Lung (tissue), 12 donors: Measurements from ENCODE around the gene ROBO1. TPM values are rescaled to one million over a fixed set of nuclear protein-coding genes. Genes with fewer than 3 reads are reported as not detected.

Experiments used
- ATAC-seq: fragments of 200-7000 bp; cut with Tn5 transposase; one replicate; pipeline ENCODE4 v1.9.1; 2020; ENCODE audit warnings: moderate number of reproducible peaks; ENCODE audit not compliant: insufficient read depth, low FRiP score
- DNase-seq, 3 donors: peaks; one replicate each; pipeline ENCODE4 v3.0.0-alpha.2; 2013 to 2017
- H3K27ac ChIP-seq, 2 donors: one replicate each; pipeline ENCODE4 v1.5.1; 2013; ENCODE audit warnings: mild to moderate bottlenecking in 2 of 2, moderate library complexity in 2 of 2, control low read depth in 1 of 2, inconsistent platforms in 1 of 2, low read depth in 1 of 2, low read length in 1 of 2
- H3K27me3 ChIP-seq, 3 donors: one replicate each; pipeline ENCODE4 v1.5.1; 2013; ENCODE audit warnings: low read length in 2 of 3; ENCODE audit not compliant: control insufficient read depth in 3 of 3, insufficient read depth in 3 of 3
- H3K36me3 ChIP-seq, 4 donors: one replicate each; pipeline ENCODE4 v1.5.1; 2013; ENCODE audit warnings: low read length in 4 of 4, mild to moderate bottlenecking in 1 of 4, moderate library complexity in 1 of 4; ENCODE audit not compliant: control insufficient read depth in 4 of 4, insufficient read depth in 4 of 4
- H3K4me1 ChIP-seq, 5 donors: one replicate each; pipeline ENCODE4 v1.5.1; 2013; ENCODE audit warnings: low read length in 5 of 5, mild to moderate bottlenecking in 2 of 5, moderate library complexity in 1 of 5; ENCODE audit not compliant: control insufficient read depth in 5 of 5, insufficient read depth in 5 of 5
- H3K4me3 ChIP-seq: one replicate; pipeline ENCODE4 v1.5.1; 2013; ENCODE audit warnings: mild to moderate bottlenecking, control low read depth, moderate library complexity
- H3K9ac ChIP-seq, 2 donors: one replicate each; pipeline ENCODE4 v1.5.1; 2013; ENCODE audit warnings: low read length in 2 of 2, control low read depth in 1 of 2; ENCODE audit not compliant: insufficient read depth in 1 of 2
- H3K9me3 ChIP-seq, 4 donors: one replicate each; pipeline ENCODE4 v1.5.1; 2013; ENCODE audit warnings: low read length in 3 of 4, mild to moderate bottlenecking in 1 of 4, moderate library complexity in 1 of 4; ENCODE audit not compliant: control insufficient read depth in 4 of 4, insufficient read depth in 3 of 4
- WGBS, 2 donors: extraction: QIAGEN DNeasy Blood & Tissue Kit; methylation state at CpG; one replicate each; pipeline ENCODE4 v1.1.7; 2013; 5-methylcytosine and 5-hydroxymethylcytosine counted together
- polyA plus RNA-seq, 2 donors: library from polyadenylated mRNA; stranded (reverse); fragments of 200-250 nt; gene quantifications; one replicate each; pipeline ENCODE4 v1.2.1, GENCODE V29; 2013
- total RNA-seq, 2 donors: library from RNA; depleted of rRNA in 1 of 2; stranded (reverse); fragments of >200 nt in 1 of 2; gene quantifications; one replicate each; pipeline ENCODE4 v1.2.1, GENCODE V29; 2014 to 2021
- TF ChIP-seq, protein P1 (sequence below): IDR thresholded peaks from 2 replicates; pipeline ENCODE4 v1.5.1; 2012; ENCODE audit warnings: mild to moderate bottlenecking; ENCODE audit errors: control extremely low read depth, extremely low read depth
- donor health status: control.
- donor health status: control.
- donor health status: Bipolar disorder and iron deficiency.
- donor health status: healthy.
- donor health status: DM: yes; HTN: yes; CAD: no.

Gene ROBO1
- total and polyA plus RNA-seq, 4 donors, result 2.6 to 72.6 (median 15.7) TPM

DNA sequence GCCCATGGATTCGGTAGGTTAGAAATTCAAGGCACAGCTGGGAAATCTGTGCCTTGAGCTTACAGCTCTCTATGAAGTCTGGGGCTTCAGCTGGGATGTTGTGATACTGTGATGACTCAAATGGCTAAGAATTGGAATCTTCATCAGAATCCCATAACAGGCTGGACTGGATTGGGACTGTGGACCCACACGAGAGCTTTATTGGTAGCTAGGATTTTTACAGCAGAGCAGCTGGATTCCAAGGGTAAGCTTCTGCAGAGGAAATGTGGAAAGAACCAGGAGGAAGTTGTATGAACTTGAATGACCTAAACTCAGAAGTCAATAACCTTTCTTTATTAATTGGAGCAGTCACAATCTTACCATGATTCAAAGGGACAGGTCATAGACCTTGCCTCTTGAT lies 1187.1 kb downstream of the ROBO1 start:
- Histone ChIP-seq H3K9me3 (no peaks in the 10 kb centered on the region), H3K36me3 (no peaks in the 10 kb centered on the region), H3K4me3 (no peak overlapping the region), H3K4me1 (no peaks in the 10 kb centered on the region), H3K27me3 (no peaks in the 10 kb centered on the region), H3K27ac (no peak overlapping the region), H3K9ac (no peak overlapping the region)
- ATAC-seq (no peak), DNase-seq (no peak)
- WGBS, 2 donors, result 75 to 77% methylated on average over 2 of the region's 2 CpGs
- TF ChIP-seq, protein P1, sequence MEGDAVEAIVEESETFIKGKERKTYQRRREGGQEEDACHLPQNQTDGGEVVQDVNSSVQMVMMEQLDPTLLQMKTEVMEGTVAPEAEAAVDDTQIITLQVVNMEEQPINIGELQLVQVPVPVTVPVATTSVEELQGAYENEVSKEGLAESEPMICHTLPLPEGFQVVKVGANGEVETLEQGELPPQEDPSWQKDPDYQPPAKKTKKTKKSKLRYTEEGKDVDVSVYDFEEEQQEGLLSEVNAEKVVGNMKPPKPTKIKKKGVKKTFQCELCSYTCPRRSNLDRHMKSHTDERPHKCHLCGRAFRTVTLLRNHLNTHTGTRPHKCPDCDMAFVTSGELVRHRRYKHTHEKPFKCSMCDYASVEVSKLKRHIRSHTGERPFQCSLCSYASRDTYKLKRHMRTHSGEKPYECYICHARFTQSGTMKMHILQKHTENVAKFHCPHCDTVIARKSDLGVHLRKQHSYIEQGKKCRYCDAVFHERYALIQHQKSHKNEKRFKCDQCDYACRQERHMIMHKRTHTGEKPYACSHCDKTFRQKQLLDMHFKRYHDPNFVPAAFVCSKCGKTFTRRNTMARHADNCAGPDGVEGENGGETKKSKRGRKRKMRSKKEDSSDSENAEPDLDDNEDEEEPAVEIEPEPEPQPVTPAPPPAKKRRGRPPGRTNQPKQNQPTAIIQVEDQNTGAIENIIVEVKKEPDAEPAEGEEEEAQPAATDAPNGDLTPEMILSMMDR, result no peak

DNA sequence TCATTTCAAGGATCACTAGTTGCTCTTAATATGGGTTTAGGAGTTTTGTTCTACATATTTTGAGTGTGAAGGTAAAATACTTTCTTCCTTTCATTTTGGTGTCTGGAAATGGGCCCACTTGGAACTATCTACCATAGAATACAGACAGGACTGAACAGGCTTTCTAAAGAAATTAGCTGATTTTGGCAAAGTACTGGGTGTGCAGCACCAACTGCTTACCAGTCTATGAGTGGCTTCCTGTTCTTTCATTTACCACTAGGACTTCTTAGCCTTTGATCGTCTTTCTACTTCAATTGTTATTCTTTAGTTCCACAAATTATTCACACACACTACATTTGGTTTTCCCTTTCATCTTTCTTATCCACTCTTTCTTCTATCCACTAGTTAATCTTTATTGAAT lies 1196.3 kb downstream of the ROBO1 start:
- Histone ChIP-seq H3K4me3 (no peak overlapping the region), H3K4me1 (no peaks in the 10 kb centered on the region), H3K27me3 (no peaks in the 10 kb centered on the region), H3K36me3 (no peaks in the 10 kb centered on the region), H3K9me3 (no peaks in the 10 kb centered on the region), H3K9ac (no peak overlapping the region), H3K27ac (no peak overlapping the region)
- TF ChIP-seq, protein P1, result no peak
- no peak for ATAC-seq
- DNase-seq, result no peak
- 78 to 84% methylated on average over 1 of the region's 1 CpG for WGBS, 2 donors

DNA sequence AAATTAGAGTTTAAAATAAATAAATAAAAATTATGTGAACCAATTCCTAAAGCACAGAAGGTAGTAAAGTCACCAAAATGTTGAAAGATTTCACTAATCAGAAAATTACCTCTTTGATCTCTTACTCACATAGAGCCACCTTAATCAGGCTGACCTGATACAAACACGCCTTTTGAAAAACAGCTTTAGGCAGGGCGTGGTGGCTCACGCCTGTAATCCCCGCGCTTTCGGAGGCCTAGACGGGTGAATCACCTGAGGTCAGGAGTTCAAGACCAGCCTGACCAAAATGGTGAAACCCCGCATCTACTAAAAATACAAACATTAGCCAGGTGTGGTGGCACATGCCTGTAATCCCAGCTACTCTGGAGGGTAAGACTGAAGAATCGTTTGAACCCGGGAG lies 1197.3 kb downstream of the ROBO1 start:
- no peak overlapping the region for H3K4me3 ChIP-seq
- H3K36me3 ChIP-seq, result no peaks in the 10 kb centered on the region
- WGBS, 2 donors, result 92 to 95% methylated on average over 10 of the region's 10 CpGs
- H3K27ac ChIP-seq, result no peak overlapping the region
- no peaks in the 10 kb centered on the region for H3K27me3 ChIP-seq
- no peak overlapping the region for H3K9ac ChIP-seq
- DNase-seq, result no peak
- H3K9me3 ChIP-seq, result no peaks in the 10 kb centered on the region
- no peak for ATAC-seq
- TF ChIP-seq, protein P1, result no peak
- no peaks in the 10 kb centered on the region for H3K4me1 ChIP-seq

DNA sequence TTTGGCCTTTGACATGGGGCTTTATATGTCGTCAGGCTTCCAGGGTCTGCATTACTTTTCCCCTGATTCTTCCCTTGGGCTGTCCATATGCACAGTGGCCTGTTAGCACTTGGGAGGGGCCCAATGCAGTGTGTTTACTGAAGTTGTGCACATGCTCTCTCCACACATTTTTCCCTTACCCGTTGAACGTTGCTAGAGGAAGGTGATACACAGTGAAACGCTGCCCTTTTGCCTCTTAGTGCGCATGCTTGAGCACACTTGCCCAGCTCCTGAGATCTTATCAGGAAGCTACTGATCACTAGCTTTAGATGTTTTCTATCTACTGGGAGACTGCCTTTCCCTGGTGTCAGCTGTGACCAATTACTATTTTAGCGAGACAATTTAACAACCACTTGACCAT lies 1198.0 kb downstream of the ROBO1 start:
- DNase-seq (no peak), ATAC-seq (no peak)
- 56 to 75% methylated on average over 6 of the region's 6 CpGs for WGBS, 2 donors
- Histone ChIP-seq H3K9ac (no peak overlapping the region), H3K27ac (no peak overlapping the region), H3K27me3 (no peaks in the 10 kb centered on the region), H3K4me3 (no peak overlapping the region), H3K4me1 (no peaks in the 10 kb centered on the region), H3K36me3 (no peaks in the 10 kb centered on the region), H3K9me3 (peaks cover 0 to 3% (median 0%) of the 10 kb centered on the region in 4 donors)
- TF ChIP-seq, protein P1, result no peak
